Thyroid gland (tissue), 4 donors: ENCODE results near the gene RINT1. TPM values are rescaled to one million over a fixed set of nuclear protein-coding genes. Genes with fewer than 3 reads are reported as not detected.

Experiments used
- DNase-seq, 2 donors: peaks; one replicate each; pipeline ENCODE4 v3.0.0-alpha.2; 2019
- H3K27ac ChIP-seq, 3 donors: fragments of 200-600 bp; sonication (generic); 1 replicate in 2 of 3; 2 replicates in 1 of 3; pipeline ENCODE4 v1.5.1; 2016 to 2019; ENCODE audit warnings: mild to moderate bottlenecking in 1 of 3, moderate library complexity in 1 of 3
- H3K27me3 ChIP-seq: fragments of 200-600 bp; sonication (generic); one replicate; pipeline ENCODE4 v1.5.1; 2019
- H3K36me3 ChIP-seq, 2 donors: fragments of 200-600 bp; sonication (generic); one replicate each; pipeline ENCODE4 v1.5.1; 2016 to 2019
- H3K4me1 ChIP-seq, 2 donors: fragments of 200-600 bp; sonication (generic); one replicate each; pipeline ENCODE4 v1.5.1; 2017 to 2019
- H3K4me3 ChIP-seq, 3 donors: fragments of 200-600 bp; sonication (generic); replicated peaks in 1 of 3; 1 replicate in 2 of 3; 2 replicates in 1 of 3; pipeline ENCODE4 v1.5.1; 2016; ENCODE audit warnings: mild to moderate bottlenecking in 1 of 3
- H3K9me3 ChIP-seq: fragments of 200-600 bp; sonication (generic); one replicate; pipeline ENCODE4 v1.5.1; 2017
- CTCF ChIP-seq, 6 experiments: fragments of 200-600 bp in 3 of 6; fragments of 450-650 bp in 3 of 6; sonication (generic) in 3 of 6; IDR thresholded peaks; one replicate each; pipeline ENCODE4 v1.5.1; 2016 to 2019; ENCODE audit warnings: antibody characterized with exemption in 6 of 6, mild to moderate bottlenecking in 2 of 6, inconsistent platforms in 1 of 6, moderate library complexity in 1 of 6
- POLR2A ChIP-seq, 2 donors: fragments of 450-650 bp; IDR thresholded peaks; one replicate each; pipeline ENCODE4 v1.6.1; 2017; ENCODE audit warnings: antibody characterized with exemption in 2 of 2, mild to moderate bottlenecking in 2 of 2, moderate library complexity in 1 of 2
- WGBS, 2 donors: methylation state at CpG; one replicate each; pipeline ENCODE4 v1.1.5; 2017; 5-methylcytosine and 5-hydroxymethylcytosine counted together
- intact Hi-C: fragments of 100-400 bp; cut with DNase I; formaldehyde crosslinking; loops from one replicate; pipeline ENCODE4 v1.15.1; 2023
- total RNA-seq, 4 donors: library from RNA; depleted of rRNA; stranded (reverse); fragments of >200 nt; gene quantifications; one replicate each; pipeline ENCODE4 v1.2.3, GENCODE V29; 2016

Gene RINT1
- total RNA-seq, 4 donors from 2014 or later, result 15.5 to 22.3 (median 21.7) TPM

- no peaks in the 10 kb centered on the region for H3K9me3 ChIP-seq
- H3K27me3 ChIP-seq, result no peaks in the 10 kb centered on the region
- H3K4me3 ChIP-seq, result no peak overlapping the region
- 66 to 94% methylated on average over 2 of the region's 2 CpGs for WGBS, 2 donors
- H3K36me3 ChIP-seq, result peaks cover 30 to 33% of the 10 kb centered on the region in 2 donors
- no peak overlapping the region for H3K27ac ChIP-seq
- peaks cover 0 to 5% of the 10 kb centered on the region in 2 donors for H3K4me1 ChIP-seq
- no peak for DNase-seq
- intact Hi-C loops, result no loop called here
- TF ChIP-seq CTCF (IDR thresholded peaks at IDR 0.05) (no peak), POLR2A (IDR thresholded peaks at IDR 0.05) (no peak)
These were observed 6.3 kb downstream of the RINT1 start for GRCh38 chr7:105538339-105538738.

- no peak for DNase-seq
- Histone ChIP-seq H3K36me3 (peaks cover 30 to 38% of the 10 kb centered on the region in 2 donors), H3K4me3 (no peak overlapping the region), H3K4me1 (no peaks in the 10 kb centered on the region), H3K9me3 (no peaks in the 10 kb centered on the region), H3K27ac (no peak overlapping the region), H3K27me3 (no peaks in the 10 kb centered on the region)
- TF ChIP-seq CTCF (IDR thresholded peaks at IDR 0.05), result no peak
- no peak for TF ChIP-seq POLR2A (IDR thresholded peaks at IDR 0.05)
- intact Hi-C loops, result no loop called here
- WGBS, 2 donors, result 89 to 95% methylated on average over 1 of the region's 1 CpG
These were observed 27.9 kb downstream of the RINT1 start for GRCh38 chr7:105559926-105560325.

GRCh38 chr7:105565190-105565589 lies 33.2 kb downstream of the RINT1 start:
- Histone ChIP-seq H3K36me3 (peaks cover 0 to 29% of the 10 kb centered on the region in 2 donors), H3K4me1 (no peaks in the 10 kb centered on the region), H3K27ac (no peak overlapping the region), H3K27me3 (no peaks in the 10 kb centered on the region), H3K4me3 (no peak overlapping the region), H3K9me3 (no peaks in the 10 kb centered on the region)
- DNase-seq, result no peak
- intact Hi-C loops, result no loop called here
- WGBS, 2 donors, result 96 to 98% methylated on average over 4 of the region's 4 CpGs
- TF ChIP-seq CTCF (IDR thresholded peaks at IDR 0.05), result no peak
- TF ChIP-seq POLR2A (IDR thresholded peaks at IDR 0.05), result no peak

- no peak for DNase-seq
- Histone ChIP-seq H3K36me3 (peaks cover 0 to 26% of the 10 kb centered on the region in 2 donors), H3K27ac (no peak overlapping the region), H3K4me3 (no peak overlapping the region), H3K9me3 (no peaks in the 10 kb centered on the region), H3K4me1 (no peaks in the 10 kb centered on the region), H3K27me3 (no peaks in the 10 kb centered on the region)
- WGBS, 2 donors, result 74 to 84% methylated on average over 2 of the region's 2 CpGs
- TF ChIP-seq CTCF (IDR thresholded peaks at IDR 0.05) (no peak), POLR2A (IDR thresholded peaks at IDR 0.05) (no peak)
- intact Hi-C loops, result no loop called here
These were observed 35.0 kb downstream of the RINT1 start for GRCh38 chr7:105567024-105567423.

- H3K4me3 ChIP-seq, result no peak overlapping the region
- TF ChIP-seq POLR2A (IDR thresholded peaks at IDR 0.05), result no peak
- no peaks in the 10 kb centered on the region for H3K9me3 ChIP-seq
- peaks cover 0 to 23% of the 10 kb centered on the region in 2 donors for H3K36me3 ChIP-seq
- no peaks in the 10 kb centered on the region for H3K27me3 ChIP-seq
- no peak overlapping the region for H3K27ac ChIP-seq
- intact Hi-C loops, result no loop called here
- WGBS, 2 donors, result 92% methylated on average over 3 of the region's 3 CpGs
- DNase-seq, result no peak
- no peaks in the 10 kb centered on the region for H3K4me1 ChIP-seq
These were observed 35.8 kb downstream of the RINT1 start for GRCh38 chr7:105567821-105568220.

GRCh38 chr7:105571891-105572290 lies 39.9 kb downstream of the RINT1 start:
- no peak for TF ChIP-seq CTCF (IDR thresholded peaks at IDR 0.05)
- no peak for TF ChIP-seq POLR2A (IDR thresholded peaks at IDR 0.05)

More at GRCh38 chr7:105571891-105572290, 39.9 kb downstream of the RINT1 start:
- Histone ChIP-seq H3K4me3 (no peak overlapping the region), H3K27me3 (no peaks in the 10 kb centered on the region), H3K36me3 (peaks cover 0 to 13% of the 10 kb centered on the region in 2 donors), H3K9me3 (no peaks in the 10 kb centered on the region), H3K27ac (no peak overlapping the region), H3K4me1 (no peaks in the 10 kb centered on the region)
- WGBS, 2 donors, result 94 to 96% methylated on average over 2 of the region's 2 CpGs
- no peak for DNase-seq
- intact Hi-C loops, result no loop called here
